Activated naive CD8-positive, alpha-beta T cell treated with anti-CD3 and anti-CD28 coated beads, Interleukin-2, amount 50 U/mL, for 24 hours (primary cell): Measurements from ENCODE around the gene EEF1AKMT2.

Source experiments
- ATAC-seq: fragments of 150-1000 bp; cut with Tn5 transposase; one replicate; pipeline ENCODE4 v1.10.0; 2021
- DNase-seq: peaks from one replicate; pipeline ENCODE4 v3.0.0; 2021
- H3K27ac Mint-ChIP-seq: one replicate; pipeline ENCODE4 v1.8.0; 2021; ENCODE audit warnings: mild to moderate bottlenecking, mixed read lengths
- H3K27me3 Mint-ChIP-seq: one replicate; pipeline ENCODE4 v1.8.0; 2021; ENCODE audit warnings: mixed read lengths
- H3K36me3 Mint-ChIP-seq: one replicate; pipeline ENCODE4 v1.8.0; 2021; ENCODE audit warnings: low read depth, mixed read lengths
- H3K4me1 Mint-ChIP-seq: one replicate; pipeline ENCODE4 v1.8.0; 2021; ENCODE audit warnings: mixed read lengths
- H3K4me3 Mint-ChIP-seq: one replicate; pipeline ENCODE4 v1.8.0; 2021; ENCODE audit warnings: mild to moderate bottlenecking, moderate library complexity, mixed read lengths
- H3K9me3 Mint-ChIP-seq: one replicate; pipeline ENCODE4 v1.8.0; 2021; ENCODE audit warnings: mixed read lengths

EEF1AKMT2 gene

DNA sequence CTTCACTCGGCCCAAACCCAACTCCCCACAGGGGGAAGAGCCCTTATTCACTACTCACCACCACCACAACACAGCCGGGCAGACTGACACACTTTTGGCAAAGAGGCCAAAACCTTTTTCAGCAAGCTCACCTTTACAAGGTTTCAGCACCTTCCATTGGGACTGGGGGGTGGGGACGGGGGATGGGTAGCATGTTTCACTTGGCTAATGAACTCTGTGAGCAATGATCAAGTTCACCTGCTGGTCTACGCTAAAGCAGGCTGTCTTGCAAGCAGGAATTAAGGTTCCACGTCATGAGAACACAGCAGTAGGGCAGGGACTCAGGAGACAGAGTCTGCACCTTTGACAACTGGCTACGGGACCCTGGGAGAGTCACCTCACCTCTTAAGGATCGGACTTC, 54.5 kb downstream of the EEF1AKMT2 start:
- Mint-ChIP-seq H3K36me3 (peaks cover 7% of the 10 kb centered on the region), H3K27me3 (peaks cover 6% of the 10 kb centered on the region), H3K4me3 (no peak overlapping the region), H3K9me3 (no peaks in the 10 kb centered on the region), H3K4me1 (peaks cover 97% of the 10 kb centered on the region), H3K27ac (no peak overlapping the region)
- no peak for DNase-seq
- ATAC-seq, result no peak

DNA sequence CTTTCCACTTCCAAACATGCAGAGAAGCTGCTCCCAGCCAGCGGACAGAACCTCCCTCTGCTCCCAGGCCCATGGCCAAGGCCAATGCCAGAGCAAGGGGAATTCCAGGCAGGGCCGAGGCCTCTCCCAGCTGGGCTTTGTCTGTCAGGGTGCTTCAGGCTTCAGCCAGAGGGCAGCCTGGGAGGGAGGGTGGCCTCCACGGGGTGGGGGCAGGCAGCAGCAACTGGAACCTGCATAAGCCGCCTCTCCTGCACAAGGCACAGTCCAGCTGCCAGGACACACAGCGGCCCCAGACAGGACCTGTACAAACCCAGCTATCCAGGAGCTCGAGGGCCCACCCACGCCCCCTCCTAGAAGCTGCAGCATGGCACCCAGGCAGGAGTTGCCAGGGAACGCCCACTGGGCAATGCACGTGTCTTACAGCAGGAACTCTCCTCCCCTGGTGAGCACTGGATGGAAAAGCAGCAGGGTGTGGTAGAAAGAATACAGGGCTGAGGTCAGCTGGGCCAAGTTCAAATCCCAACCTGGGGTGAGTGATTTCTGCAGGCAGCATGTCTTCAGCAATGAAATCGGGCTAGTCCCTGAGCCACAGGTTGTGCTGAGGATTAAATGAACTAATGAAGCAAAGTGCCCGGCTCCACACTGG, 55.1 kb downstream of the EEF1AKMT2 start:
- H3K4me3 Mint-ChIP-seq, result no peak overlapping the region
- no peak for ATAC-seq

DNA sequence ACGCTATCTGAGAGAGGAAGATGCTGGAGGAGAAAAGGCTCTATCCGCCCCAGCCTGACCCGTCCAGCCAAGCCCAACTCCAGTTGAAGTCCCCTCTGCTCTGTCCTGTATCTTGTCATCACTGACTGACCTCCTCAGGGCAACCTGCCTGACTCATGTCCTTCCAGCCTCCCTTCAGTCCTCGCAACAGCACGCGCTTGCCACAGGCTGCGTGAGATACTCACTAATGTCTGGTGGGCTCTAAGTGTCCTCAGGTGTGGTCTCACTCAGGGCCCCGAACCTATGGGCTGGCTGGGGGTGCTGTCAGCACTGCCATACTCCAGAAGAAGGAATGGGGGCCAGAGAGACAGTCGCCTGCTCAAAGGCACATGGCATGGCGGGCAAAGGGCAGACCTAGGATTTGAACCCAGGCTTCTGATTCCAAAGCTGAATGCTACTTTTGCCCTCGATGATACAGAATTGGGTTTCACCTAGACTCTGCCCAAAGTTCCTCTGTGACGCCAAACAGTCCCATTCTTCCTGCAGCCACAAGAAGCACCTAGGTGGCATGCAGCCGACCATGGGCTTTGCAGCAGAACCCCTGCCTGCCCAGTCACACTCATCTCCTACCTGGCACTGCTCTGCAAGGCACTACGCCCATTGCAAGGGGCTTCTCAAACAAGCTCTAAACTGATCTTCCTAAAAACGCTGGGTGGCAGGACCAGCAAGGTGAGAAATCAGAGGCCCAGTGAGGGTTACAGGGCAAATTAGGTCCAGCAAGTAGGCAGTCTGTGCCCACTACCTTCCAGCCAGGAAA, 56.0 kb downstream of the EEF1AKMT2 start:
- peaks cover 4% of the 10 kb centered on the region for H3K27me3 Mint-ChIP-seq
- ATAC-seq (no peak), DNase-seq (no peak)
- peaks cover 96% of the 10 kb centered on the region for H3K4me1 Mint-ChIP-seq
- H3K36me3 Mint-ChIP-seq, result peaks cover 12% of the 10 kb centered on the region
- H3K4me3 Mint-ChIP-seq, result no peak overlapping the region
- H3K9me3 Mint-ChIP-seq, result no peaks in the 10 kb centered on the region
- H3K27ac Mint-ChIP-seq, result no peak overlapping the region

More for the DNA sequence above, 55.1 kb downstream of the EEF1AKMT2 start:
- Mint-ChIP-seq H3K27me3 (peaks cover 6% of the 10 kb centered on the region), H3K36me3 (peaks cover 12% of the 10 kb centered on the region), H3K4me1 (peaks cover 98% of the 10 kb centered on the region), H3K27ac (no peak overlapping the region), H3K9me3 (no peaks in the 10 kb centered on the region)
- no peak for DNase-seq

DNA sequence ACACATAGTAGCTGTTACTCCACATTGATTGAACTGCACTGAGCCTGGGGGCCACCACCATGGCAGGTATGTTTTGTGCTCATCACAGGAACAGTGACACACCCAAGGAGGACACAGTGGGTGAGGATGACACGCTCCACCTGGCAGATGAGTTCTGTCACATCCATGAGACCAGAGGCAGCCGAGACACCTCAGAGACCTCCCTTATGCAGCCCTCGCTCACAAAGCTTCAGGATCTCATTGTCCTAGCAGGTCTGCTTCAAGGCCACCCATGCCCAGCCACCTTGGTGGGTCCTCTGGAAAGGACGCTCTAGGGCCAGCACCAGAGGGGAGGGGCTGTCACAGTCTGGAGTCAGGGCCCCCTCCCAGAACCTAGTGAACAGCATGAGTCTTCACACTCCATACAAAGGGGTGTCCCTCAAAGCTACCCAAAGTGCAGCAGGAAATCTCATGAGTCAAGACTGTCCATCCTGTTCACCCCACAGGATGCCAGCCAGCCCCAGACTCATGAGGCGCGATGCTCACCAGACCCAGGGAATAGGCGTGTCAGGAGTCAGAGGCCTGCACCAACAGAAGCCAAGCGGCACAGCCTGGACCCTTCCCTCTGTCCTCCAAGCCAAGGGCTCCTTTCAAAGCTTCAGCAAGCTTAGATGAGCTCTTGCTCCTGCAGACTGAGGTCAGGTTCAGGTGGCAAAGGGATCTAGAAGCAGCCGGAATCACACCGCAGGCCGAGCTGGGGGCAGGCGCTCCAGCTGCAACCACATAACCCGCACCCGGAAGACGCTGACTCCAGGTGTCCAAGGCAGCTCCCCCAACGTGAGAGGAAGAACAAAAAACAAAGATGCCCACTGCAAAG, 57.1 kb downstream of the EEF1AKMT2 start:
- Mint-ChIP-seq H3K36me3 (peaks cover 12% of the 10 kb centered on the region), H3K4me3 (no peak overlapping the region), H3K9me3 (no peaks in the 10 kb centered on the region), H3K4me1 (peaks cover 95% of the 10 kb centered on the region), H3K27ac (peak overlapping the region; percentile 87), H3K27me3 (peaks cover 1% of the 10 kb centered on the region)
- ATAC-seq (peak; percentile 29), DNase-seq (no peak)

DNA sequence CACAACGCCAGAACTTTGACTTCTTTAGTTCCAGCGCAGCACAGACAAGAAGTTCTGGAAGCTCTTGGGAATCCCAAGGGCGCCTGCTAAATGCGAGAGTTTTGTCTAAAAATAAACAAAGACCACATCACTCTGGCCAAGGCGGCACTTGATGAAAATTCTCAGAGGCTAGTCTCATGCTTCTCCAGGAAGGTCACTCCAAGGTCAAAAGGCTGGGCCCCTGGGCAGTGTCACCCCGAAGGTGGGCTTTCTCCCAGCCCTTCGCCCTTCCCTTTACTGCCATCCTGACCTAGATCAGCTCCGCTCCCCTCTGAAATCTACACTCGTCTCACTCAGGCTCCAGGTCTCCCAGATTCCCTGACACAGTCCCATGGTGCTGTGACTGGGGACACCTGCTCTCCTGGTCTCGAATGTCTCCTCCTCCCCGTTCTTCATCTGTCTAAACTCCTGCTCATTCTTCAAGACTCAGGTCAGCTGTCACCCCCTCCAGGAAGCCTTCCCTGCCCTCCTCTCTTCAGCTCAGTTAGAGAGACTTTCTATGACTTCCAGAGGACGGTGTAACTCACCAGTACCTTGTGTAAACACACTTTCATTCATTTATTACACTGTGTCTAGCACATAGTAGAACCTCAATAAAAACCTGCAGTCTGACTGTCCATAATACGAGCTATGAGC, 58.0 kb downstream of the EEF1AKMT2 start:
- Mint-ChIP-seq H3K36me3 (peaks cover 12% of the 10 kb centered on the region), H3K27me3 (no peaks in the 10 kb centered on the region), H3K9me3 (no peaks in the 10 kb centered on the region), H3K27ac (peak overlapping the region; percentile 87), H3K4me3 (peak overlapping the region; percentile 63), H3K4me1 (peaks cover 95% of the 10 kb centered on the region)
- ATAC-seq, result no peak
- no peak for DNase-seq

DNA sequence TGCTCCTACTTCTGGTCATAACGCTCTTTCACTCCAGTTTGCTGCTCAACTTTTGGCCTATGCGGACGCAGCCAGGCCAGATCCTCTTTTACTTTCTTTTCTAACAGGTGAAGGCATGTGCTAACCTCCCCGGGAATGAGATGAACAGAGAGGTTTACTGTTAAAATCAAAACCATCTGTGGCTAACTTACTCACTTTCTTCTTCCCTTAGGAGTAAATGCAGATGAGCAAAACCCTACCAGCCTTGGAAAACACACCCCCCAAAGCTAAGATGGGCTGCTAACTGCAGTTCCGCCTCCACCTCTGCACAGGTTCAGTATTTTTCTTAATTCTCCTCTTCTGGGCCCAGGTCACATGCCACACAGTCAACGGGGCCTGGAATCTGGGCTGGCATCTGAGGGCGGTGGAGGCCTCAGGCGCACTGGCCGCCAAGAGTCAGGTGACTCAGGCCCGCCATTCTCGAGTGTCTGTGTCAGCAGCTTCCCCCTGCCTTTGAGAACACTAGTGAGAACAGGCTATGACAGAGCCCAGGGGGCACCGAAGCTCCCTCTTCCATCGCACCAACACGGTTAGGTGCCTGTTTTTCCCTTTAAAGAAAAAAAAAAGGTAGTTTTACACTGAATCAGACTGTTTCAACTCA, 58.6 kb downstream of the EEF1AKMT2 start:
- Mint-ChIP-seq H3K4me3 (peak overlapping the region; percentile 63), H3K4me1 (peaks cover 95% of the 10 kb centered on the region), H3K9me3 (no peaks in the 10 kb centered on the region), H3K27me3 (no peaks in the 10 kb centered on the region), H3K27ac (peak overlapping the region; percentile 79), H3K36me3 (peaks cover 12% of the 10 kb centered on the region)
- ATAC-seq (peak; percentile 60), DNase-seq (peak; percentile 58)

- H3K36me3 Mint-ChIP-seq, result peaks cover 12% of the 10 kb centered on the region
- no peak overlapping the region for H3K4me3 Mint-ChIP-seq
- no peaks in the 10 kb centered on the region for H3K27me3 Mint-ChIP-seq
- ATAC-seq (no peak), DNase-seq (no peak)
- peak overlapping the region; percentile 79 for H3K27ac Mint-ChIP-seq
- H3K9me3 Mint-ChIP-seq, result no peaks in the 10 kb centered on the region
- peaks cover 94% of the 10 kb centered on the region for H3K4me1 Mint-ChIP-seq
Measured at GRCh38 chr10:124731551-124731950, 60.1 kb downstream of the EEF1AKMT2 start.

DNA sequence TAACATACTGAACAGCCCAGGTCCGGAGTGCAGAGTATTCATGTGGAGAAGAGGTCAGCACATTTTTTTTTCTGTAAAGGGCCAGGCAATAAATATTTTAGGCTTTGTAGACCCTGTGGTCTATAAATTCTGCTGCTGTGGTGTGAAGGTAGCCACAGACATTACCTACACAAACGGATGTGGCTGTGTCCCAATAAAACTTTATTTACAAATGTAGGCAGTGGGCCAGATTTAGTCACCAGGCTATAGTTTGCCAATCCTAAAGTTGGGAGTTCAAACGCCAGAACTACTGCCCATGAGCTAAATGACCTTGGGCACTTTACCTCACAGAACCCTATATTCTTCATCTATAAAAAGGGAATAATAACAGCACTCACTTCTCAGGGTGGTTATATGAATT, 60.9 kb downstream of the EEF1AKMT2 start:
- no peak overlapping the region for H3K4me3 Mint-ChIP-seq
- peaks cover 12% of the 10 kb centered on the region for H3K36me3 Mint-ChIP-seq

DNA sequence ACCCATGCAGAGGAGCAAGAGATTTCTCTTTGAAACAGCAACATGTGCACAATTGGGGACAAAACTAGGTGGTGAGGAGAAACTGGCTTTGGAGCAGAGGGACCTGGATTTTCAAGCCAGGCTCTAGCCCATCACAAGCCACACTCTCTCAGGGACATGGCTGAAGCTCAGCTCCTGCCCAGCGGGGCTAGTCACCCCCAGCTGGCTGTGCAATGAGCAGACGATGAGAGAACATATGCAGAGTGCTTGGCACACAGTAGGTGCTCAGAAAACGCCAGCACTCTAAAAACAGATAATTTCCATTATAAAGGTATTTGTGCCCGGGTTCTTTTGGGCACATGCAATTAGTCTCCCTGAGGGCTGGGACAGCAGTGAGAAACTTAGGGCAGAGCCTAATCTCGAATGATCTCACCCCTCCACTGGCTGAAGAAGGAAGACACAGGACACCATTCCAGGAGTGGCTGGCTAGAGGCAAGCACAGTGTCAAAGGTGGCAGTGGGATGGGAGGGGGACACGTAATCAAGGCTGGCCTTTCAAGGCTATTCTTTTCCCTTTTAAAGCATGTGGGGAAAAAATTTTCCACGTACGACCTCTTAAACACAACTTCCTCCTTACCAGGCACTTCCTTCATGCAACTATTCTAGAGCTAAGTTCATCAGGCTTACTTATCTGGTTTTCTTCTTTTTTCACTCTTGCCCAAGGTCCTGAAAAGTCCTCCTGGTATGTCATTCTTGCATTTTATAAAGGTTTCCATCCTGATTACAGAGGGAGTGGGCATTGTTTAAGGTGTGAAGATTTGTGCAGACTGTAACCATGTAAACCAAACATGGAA, 62.6 kb downstream of the EEF1AKMT2 start:
- Mint-ChIP-seq H3K4me3 (peak overlapping the region; percentile 50), H3K36me3 (peaks cover 11% of the 10 kb centered on the region), H3K27ac (peak overlapping the region; percentile 78), H3K9me3 (no peaks in the 10 kb centered on the region), H3K4me1 (peaks cover 93% of the 10 kb centered on the region), H3K27me3 (no peaks in the 10 kb centered on the region)
- ATAC-seq (no peak), DNase-seq (peak; percentile 19)

More for the DNA sequence above, 60.9 kb downstream of the EEF1AKMT2 start:
- Mint-ChIP-seq H3K27ac (no peak overlapping the region), H3K27me3 (no peaks in the 10 kb centered on the region), H3K9me3 (no peaks in the 10 kb centered on the region), H3K4me1 (peaks cover 93% of the 10 kb centered on the region)
- DNase-seq (no peak), ATAC-seq (no peak)

- Mint-ChIP-seq H3K9me3 (no peaks in the 10 kb centered on the region), H3K27me3 (no peaks in the 10 kb centered on the region), H3K36me3 (peaks cover 11% of the 10 kb centered on the region), H3K4me3 (peak overlapping the region; percentile 50), H3K4me1 (peaks cover 93% of the 10 kb centered on the region), H3K27ac (peak overlapping the region; percentile 78)
- ATAC-seq, result peak; percentile 72
- DNase-seq, result no peak
Measured at GRCh38 chr10:124728071-124728829, 63.4 kb downstream of the EEF1AKMT2 start.

- H3K4me1 Mint-ChIP-seq, result peaks cover 93% of the 10 kb centered on the region
- H3K36me3 Mint-ChIP-seq, result peaks cover 8% of the 10 kb centered on the region
- H3K9me3 Mint-ChIP-seq, result no peaks in the 10 kb centered on the region
- H3K4me3 Mint-ChIP-seq, result peak overlapping the region; percentile 50
- no peak for ATAC-seq
- peak overlapping the region; percentile 78 for H3K27ac Mint-ChIP-seq
- no peaks in the 10 kb centered on the region for H3K27me3 Mint-ChIP-seq
- no peak for DNase-seq
Measured at GRCh38 chr10:124727361-124727960, 64.2 kb downstream of the EEF1AKMT2 start.

GRCh38 chr10:124725791-124726190, 65.9 kb downstream of the EEF1AKMT2 start:
- Mint-ChIP-seq H3K9me3 (no peaks in the 10 kb centered on the region), H3K4me3 (no peak overlapping the region), H3K36me3 (peaks cover 4% of the 10 kb centered on the region), H3K27ac (no peak overlapping the region), H3K4me1 (peaks cover 93% of the 10 kb centered on the region), H3K27me3 (no peaks in the 10 kb centered on the region)
- ATAC-seq (no peak), DNase-seq (no peak)
